Subcutaneous abdominal adipose tissue (tissue), 5 donors: ENCODE results near the gene ACY1.

Source experiments
- H3K27ac ChIP-seq: one replicate; pipeline ENCODE4 v1.7.0; 2013; ENCODE audit warnings: low read depth, mild to moderate bottlenecking, inconsistent platforms, low read length, moderate library complexity
- H3K27me3 ChIP-seq, 5 donors: one replicate each; pipeline ENCODE4 v1.7.0; 2013; ENCODE audit warnings: low read length in 5 of 5, inconsistent platforms in 1 of 5; ENCODE audit not compliant: control insufficient read depth in 5 of 5, insufficient read depth in 4 of 5
- H3K36me3 ChIP-seq, 5 donors: one replicate each; pipeline ENCODE4 v1.7.0; 2013; ENCODE audit warnings: low read length in 5 of 5; ENCODE audit not compliant: control insufficient read depth in 5 of 5, insufficient read depth in 5 of 5
- H3K4me1 ChIP-seq, 5 donors: one replicate each; pipeline ENCODE4 v1.7.0; 2013; ENCODE audit warnings: low read length in 5 of 5, mild to moderate bottlenecking in 3 of 5, moderate library complexity in 1 of 5; ENCODE audit not compliant: control insufficient read depth in 5 of 5, insufficient read depth in 5 of 5
- H3K4me3 ChIP-seq, 5 donors: one replicate each; pipeline ENCODE4 v1.7.0; 2013; ENCODE audit warnings: low read length in 5 of 5, low read depth in 1 of 5
- H3K9ac ChIP-seq, 5 donors: one replicate each; pipeline ENCODE4 v1.7.0; 2013; ENCODE audit warnings: low read length in 5 of 5, mild to moderate bottlenecking in 4 of 5, moderate library complexity in 3 of 5
- H3K9me3 ChIP-seq, 5 donors: one replicate each; pipeline ENCODE4 v1.7.0; 2013; ENCODE audit warnings: low read length in 5 of 5; ENCODE audit not compliant: control insufficient read depth in 5 of 5
- donor health status: healthy.
- donor health status: healthy.
- donor health status: healthy.
- donor health status: healthy.
- donor health status: healthy.

ACY1 gene

DNA sequence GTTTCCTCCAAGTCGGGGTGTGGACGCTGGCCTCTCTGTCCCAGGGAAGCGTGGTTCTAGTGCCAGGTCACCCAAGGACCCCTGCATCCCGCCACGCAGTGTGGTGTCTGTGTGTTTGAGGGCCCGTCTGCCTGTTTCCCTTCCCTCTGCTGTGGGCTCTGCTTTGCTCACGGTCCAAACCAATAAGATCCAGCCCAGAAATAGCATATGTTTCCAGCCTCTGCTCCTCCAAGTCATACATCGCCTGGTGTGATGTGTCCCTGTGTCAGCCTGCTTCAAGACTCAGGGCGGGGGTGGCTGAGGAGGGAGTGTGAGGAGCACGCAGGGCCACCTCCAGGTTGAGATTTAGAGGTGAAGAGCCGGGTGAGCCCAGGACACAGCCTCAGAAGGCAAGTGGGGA is 34.3 kb downstream of the ACY1 start:
- H3K9me3 ChIP-seq: no peaks in the 10 kb centered on the region
- H3K4me1 ChIP-seq: peaks cover 0 to 29% (median 7%) of the 10 kb centered on the region in 5 donors
- H3K27me3 ChIP-seq: no peaks in the 10 kb centered on the region
- H3K27ac ChIP-seq: no peak overlapping the region
- H3K36me3 ChIP-seq: no peaks in the 10 kb centered on the region
- H3K9ac ChIP-seq: no peak overlapping the region
- no peak overlapping the region for H3K4me3 ChIP-seq

DNA sequence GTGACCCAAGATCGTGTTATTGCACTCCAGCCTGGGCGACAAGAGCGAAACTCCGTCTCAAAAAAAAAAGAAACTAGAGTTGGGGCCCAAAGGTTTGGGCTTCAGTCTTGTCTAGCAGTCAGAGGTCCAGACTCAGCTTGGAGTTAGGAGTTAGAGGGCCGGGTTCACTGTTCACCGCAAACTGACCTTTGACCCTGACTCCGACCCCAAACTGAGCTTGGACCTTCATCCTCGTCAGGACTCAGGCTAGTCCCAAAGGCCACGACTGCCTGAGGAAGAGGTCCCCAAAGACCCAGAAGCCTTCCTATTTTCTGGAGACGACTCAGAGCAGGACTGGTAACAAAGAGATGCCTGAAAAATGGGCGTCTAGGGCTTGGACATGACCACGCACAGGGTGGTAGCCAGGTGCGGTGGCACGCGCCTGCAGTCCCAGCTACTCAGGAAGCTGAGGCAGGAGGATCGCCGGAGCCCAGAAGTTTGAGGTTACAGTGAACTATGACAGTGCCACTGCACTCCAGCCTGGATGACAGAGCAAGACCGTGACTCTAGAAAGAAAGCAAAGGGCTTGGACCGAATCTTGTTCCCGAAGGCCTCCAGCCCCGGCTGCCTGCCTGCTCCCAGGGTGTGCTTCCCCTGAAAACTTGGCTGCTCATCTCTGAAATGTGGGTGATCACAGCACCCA is 35.1 kb downstream of the ACY1 start:
- Histone ChIP-seq H3K9me3 (no peaks in the 10 kb centered on the region), H3K27ac (no peak overlapping the region), H3K27me3 (peaks cover 0 to 3% (median 0%) of the 10 kb centered on the region in 5 donors), H3K4me3 (no peak overlapping the region), H3K4me1 (peaks cover 0 to 29% (median 4%) of the 10 kb centered on the region in 5 donors), H3K9ac (no peak overlapping the region), H3K36me3 (no peaks in the 10 kb centered on the region)

DNA sequence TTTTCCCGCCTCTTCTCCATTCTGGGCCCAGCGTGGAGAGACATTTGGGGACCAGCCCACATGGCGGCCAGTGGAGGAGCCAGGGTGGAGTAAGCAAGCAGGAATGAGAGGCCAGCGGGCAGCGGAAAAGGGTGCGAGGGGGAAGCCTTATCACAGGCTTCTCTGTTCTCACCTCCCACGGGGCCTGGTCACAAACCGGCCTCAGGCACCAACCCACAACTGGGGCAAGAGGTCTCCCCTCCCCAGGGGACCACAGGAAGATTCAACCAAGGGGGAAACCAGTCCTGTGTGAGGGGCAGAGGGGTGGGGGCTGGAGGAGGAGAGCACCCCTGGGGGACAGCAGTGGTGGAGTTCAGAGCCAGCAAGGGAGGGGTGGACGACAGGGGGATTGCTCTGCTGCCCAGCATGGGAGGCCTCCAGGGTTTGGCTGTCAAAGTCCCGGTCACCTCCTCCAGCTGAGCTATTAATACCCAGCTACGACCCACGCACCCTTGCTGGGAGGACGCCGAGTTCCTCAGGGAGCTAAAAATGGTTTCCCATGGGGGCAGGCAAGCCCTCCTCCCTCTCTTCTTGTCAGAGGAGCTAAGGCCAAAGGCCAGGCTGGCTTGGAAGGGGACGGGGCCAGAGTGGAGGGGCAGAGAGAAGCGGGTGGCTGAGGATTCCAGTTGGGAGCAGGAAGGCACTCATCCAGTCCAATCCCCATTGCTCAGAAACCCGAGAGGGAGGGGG is 36.2 kb downstream of the ACY1 start:
- H3K9ac ChIP-seq: no peak overlapping the region
- no peaks in the 10 kb centered on the region for H3K9me3 ChIP-seq
- H3K36me3 ChIP-seq: no peaks in the 10 kb centered on the region
- no peak overlapping the region for H3K27ac ChIP-seq
- peaks cover 0 to 35% (median 4%) of the 10 kb centered on the region in 5 donors for H3K4me1 ChIP-seq
- no peak overlapping the region for H3K4me3 ChIP-seq
- H3K27me3 ChIP-seq: peaks cover 0 to 3% (median 0%) of the 10 kb centered on the region in 5 donors

- H3K9ac ChIP-seq: no peak overlapping the region
- no peak overlapping the region for H3K27ac ChIP-seq
- peaks cover 0 to 41% (median 4%) of the 10 kb centered on the region in 5 donors for H3K4me1 ChIP-seq
- H3K4me3 ChIP-seq: no peak overlapping the region
- no peaks in the 10 kb centered on the region for H3K36me3 ChIP-seq
- no peaks in the 10 kb centered on the region for H3K9me3 ChIP-seq
- peaks cover 0 to 3% (median 0%) of the 10 kb centered on the region in 5 donors for H3K27me3 ChIP-seq
Measured at GRCh38 chr3:52020796-52021195, 37.5 kb downstream of the ACY1 start.

GRCh38 chr3:52021489-52022268 is 38.3 kb downstream of the ACY1 start:
- H3K27me3 ChIP-seq: peaks cover 0 to 3% (median 0%) of the 10 kb centered on the region in 5 donors
- H3K27ac ChIP-seq: no peak overlapping the region
- no peaks in the 10 kb centered on the region for H3K36me3 ChIP-seq
- peaks cover 0 to 41% (median 4%) of the 10 kb centered on the region in 5 donors for H3K4me1 ChIP-seq
- no peak overlapping the region for H3K9ac ChIP-seq
- no peak overlapping the region for H3K4me3 ChIP-seq
- no peaks in the 10 kb centered on the region for H3K9me3 ChIP-seq

DNA sequence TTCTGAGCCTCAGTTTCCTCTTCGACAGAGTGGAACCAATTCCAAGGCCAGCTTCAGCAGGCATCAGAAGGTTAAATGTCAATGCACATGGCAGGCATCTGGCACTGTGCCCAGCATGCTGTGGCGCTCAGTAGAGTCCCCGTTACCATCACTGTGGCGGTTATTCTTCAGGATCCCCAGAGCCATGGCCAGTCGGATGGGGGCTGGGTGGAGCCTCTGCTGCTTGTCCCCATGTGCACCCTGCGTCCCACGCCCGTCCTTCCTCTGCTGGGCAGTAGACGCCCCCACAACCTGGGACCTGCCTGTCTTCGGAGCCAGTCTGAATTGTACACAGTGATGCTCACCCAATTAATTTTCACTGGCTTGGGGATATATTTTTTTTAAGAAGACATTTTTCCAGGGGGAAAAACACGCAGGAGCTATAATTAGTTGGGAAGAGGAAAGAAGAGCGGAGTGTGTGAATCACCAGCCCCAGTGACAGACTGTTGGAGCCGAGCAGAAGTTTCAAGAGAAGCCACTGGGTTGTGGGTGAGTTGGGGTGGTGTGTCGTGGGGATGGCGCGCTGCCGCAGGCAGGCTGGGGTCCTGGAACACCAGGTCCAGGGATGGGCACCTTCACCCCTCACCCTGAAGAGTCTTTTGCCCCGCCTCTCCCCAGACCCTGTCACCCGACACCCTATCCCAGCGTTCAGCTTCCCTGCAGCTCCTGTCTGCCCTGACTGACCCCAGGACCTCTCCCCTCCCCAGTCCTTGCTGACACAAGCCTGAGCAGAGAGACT is 39.2 kb downstream of the ACY1 start:
- H3K27me3 ChIP-seq: peaks cover 0 to 3% (median 0%) of the 10 kb centered on the region in 5 donors
- no peak overlapping the region for H3K4me3 ChIP-seq
- H3K36me3 ChIP-seq: no peaks in the 10 kb centered on the region
- peaks cover 0 to 41% (median 4%) of the 10 kb centered on the region in 5 donors for H3K4me1 ChIP-seq
- H3K27ac ChIP-seq: no peak overlapping the region
- H3K9ac ChIP-seq: no peak overlapping the region
- no peaks in the 10 kb centered on the region for H3K9me3 ChIP-seq

DNA sequence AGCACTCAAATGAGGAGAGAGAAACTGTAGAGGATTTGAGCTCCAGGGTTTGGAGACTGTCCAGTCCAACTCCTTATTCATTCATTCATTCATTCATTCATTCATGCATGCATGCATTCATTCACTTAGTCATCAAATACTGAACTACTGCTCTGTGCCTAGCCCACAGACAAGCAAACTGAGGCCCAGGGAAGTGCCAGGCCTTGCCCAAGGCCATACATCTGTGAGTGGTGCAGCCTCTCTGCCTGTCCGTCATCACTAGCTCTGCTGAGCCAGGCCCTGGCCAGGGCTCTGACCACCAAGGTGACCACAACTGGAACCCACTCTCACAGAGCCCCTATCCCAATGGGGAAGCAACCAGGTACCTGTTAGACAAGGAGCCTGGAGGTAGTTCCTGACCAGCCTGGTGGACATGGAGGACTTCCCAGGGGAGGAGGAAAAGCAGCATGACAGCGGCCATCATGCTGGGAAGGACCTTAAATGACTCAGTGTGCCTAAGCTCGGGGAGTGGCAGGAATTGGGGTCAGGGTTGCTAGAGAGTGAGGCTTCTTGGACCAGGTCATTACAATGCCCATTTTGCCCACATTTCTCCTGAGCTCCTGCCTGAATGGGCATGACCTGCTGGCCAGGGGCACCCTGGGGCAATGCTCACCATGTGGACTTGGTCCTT is 39.9 kb downstream of the ACY1 start:
- H3K9ac ChIP-seq: peak overlapping the region in 1 of 5 donors; percentile 48
- no peaks in the 10 kb centered on the region for H3K36me3 ChIP-seq
- H3K4me1 ChIP-seq: peaks cover 0 to 41% (median 4%) of the 10 kb centered on the region in 5 donors
- H3K9me3 ChIP-seq: no peaks in the 10 kb centered on the region
- H3K27me3 ChIP-seq: peaks cover 0 to 3% (median 0%) of the 10 kb centered on the region in 5 donors
- no peak overlapping the region for H3K27ac ChIP-seq
- no peak overlapping the region for H3K4me3 ChIP-seq

- Histone ChIP-seq H3K9me3 (no peaks in the 10 kb centered on the region), H3K4me1 (peaks cover 0 to 41% (median 4%) of the 10 kb centered on the region in 5 donors), H3K4me3 (no peak overlapping the region), H3K27me3 (peaks cover 0 to 8% (median 0%) of the 10 kb centered on the region in 5 donors), H3K27ac (peak overlapping the region; percentile 6), H3K36me3 (no peaks in the 10 kb centered on the region), H3K9ac (peak overlapping the region in 1 of 5 donors; percentile 48)
Measured at GRCh38 chr3:52023860-52024764, 40.8 kb downstream of the ACY1 start.
